HCEC 1CT (cell line): ENCODE results near the gene TCP10L.
A peak's percentile ranks its signal among the peaks of the same experiment; 100 is the strongest.
"Not testable (repeated sequence)": the region's sequence is repeated elsewhere in the genome, so short reads cannot be mapped to it uniquely, and the experiment has no call there.

Experiments
- DNase-seq: peaks from one replicate; pipeline ENCODE4 v3.0.0-alpha.2; 2017

Gene TCP10L

GRCh38 chr21:32585042-32585710 is at the start of gene TCP10L:
TCP10L (minus strand) TSS chr21:32585523; CDS start chr21:32584304, 1,219 bp downstream.
- DNase-seq = no peak

GRCh38 chr21:32626621-32627196 is 41.4 kb upstream of the TCP10L start:
- peak; percentile 30 for DNase-seq

- DNase-seq = not testable (repeated sequence)
Observed at GRCh38 chr21:32618218-32618617, 32.9 kb upstream of the TCP10L start.

- no peak for DNase-seq
Observed at GRCh38 chr21:32613436-32614043, 28.2 kb upstream of the TCP10L start.

- DNase-seq = no peak
Observed at GRCh38 chr21:32612999-32613337, 27.6 kb upstream of the TCP10L start.

- peak; percentile 93 for DNase-seq
Observed at GRCh38 chr21:32612075-32612998, 27.0 kb upstream of the TCP10L start, which contains the start of gene CFAP298. CFAP298 (minus strand) TSS chr21:32612377; CDS start chr21:32612243, 134 bp downstream.

- DNase-seq = peak; percentile 21
Observed at GRCh38 chr21:32611471-32611997, 26.2 kb upstream of the TCP10L start.

GRCh38 chr21:32610940-32611339 is 25.6 kb upstream of the TCP10L start:
- DNase-seq = not testable (repeated sequence)

GRCh38 chr21:32608851-32609250 is 23.5 kb upstream of the TCP10L start:
- no peak for DNase-seq

- DNase-seq = no peak
Observed at GRCh38 chr21:32605469-32605868, 20.1 kb upstream of the TCP10L start.

- DNase-seq = no peak
Observed at GRCh38 chr21:32604464-32604863, 19.1 kb upstream of the TCP10L start.

GRCh38 chr21:32603131-32603530 is 17.8 kb upstream of the TCP10L start:
- no peak for DNase-seq

- no peak for DNase-seq
Observed at GRCh38 chr21:32602099-32602498, 16.8 kb upstream of the TCP10L start.

- no peak for DNase-seq
Observed at GRCh38 chr21:32599526-32599925, 14.2 kb upstream of the TCP10L start.

GRCh38 chr21:32599091-32599490 is 13.8 kb upstream of the TCP10L start:
- no peak for DNase-seq

GRCh38 chr21:32597205-32597604 is 11.9 kb upstream of the TCP10L start:
- peak; percentile 90 for DNase-seq

- DNase-seq = no peak
Observed at GRCh38 chr21:32595431-32595830, 10.1 kb upstream of the TCP10L start.

GRCh38 chr21:32593690-32594089 is 8.4 kb upstream of the TCP10L start:
- DNase-seq = no peak

GRCh38 chr21:32592929-32593502 is 7.7 kb upstream of the TCP10L start:
- no peak for DNase-seq

GRCh38 chr21:32590130-32590529 is 4.8 kb upstream of the TCP10L start:
- DNase-seq = no peak

GRCh38 chr21:32587651-32588050 is 2.3 kb upstream of the TCP10L start:
- DNase-seq = no peak

GRCh38 chr21:32587120-32587519 is 1.8 kb upstream of the TCP10L start:
- DNase-seq = no peak

- no peak for DNase-seq
Observed at GRCh38 chr21:32585970-32586369, 647 bp upstream of the TCP10L start.
